ENCODE results near the gene TOP1.

TOP1 gene

DNA sequence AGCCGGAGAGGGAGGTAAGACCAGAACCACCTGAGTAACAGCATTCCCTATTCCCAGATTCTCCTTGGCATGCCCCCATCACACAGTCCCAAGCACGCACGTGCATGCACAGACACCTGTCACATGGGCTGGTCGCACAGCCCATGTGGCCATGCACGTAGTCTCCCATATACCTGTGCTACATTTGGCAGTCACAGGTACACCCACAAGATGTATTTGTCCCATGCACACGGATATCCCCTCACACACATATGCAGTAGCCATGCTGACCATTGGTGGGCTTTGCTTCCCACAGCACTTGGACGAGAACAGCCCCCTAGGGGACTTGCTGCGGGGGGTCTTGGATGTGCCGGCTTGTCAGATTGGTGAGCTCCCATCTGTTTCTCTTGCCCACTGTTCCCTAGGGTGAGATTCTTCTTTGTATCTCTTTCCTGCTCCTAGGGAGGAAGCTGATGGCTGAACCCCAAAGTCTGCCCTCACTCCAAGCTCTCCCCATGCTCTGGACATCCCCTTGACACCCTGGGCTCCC, 140.6 kb downstream of the TOP1 start:
- DNase-seq (ENCODE audit: low read depth), result no peak
- Histone ChIP-seq H3K9me3 (ENCODE audit: control insufficient read depth, low read length) (no peaks in the 10 kb centered on the region), H3K36me3 (ENCODE audit: control insufficient read depth, insufficient read depth, low read length, severe bottlenecking) (peaks cover 86% of the 10 kb centered on the region), H3K4me3 (ENCODE audit: low read length) (no peak overlapping the region), H3K4me1 (ENCODE audit: control insufficient read depth, insufficient read depth, low read length) (peaks cover 22% of the 10 kb centered on the region), H3K27me3 (replicated peaks; ENCODE audit: control insufficient read depth, insufficient read depth, low read length) (no peaks in the 10 kb centered on the region), H3K9ac (ENCODE audit: low read length) (no peak overlapping the region)

DNA sequence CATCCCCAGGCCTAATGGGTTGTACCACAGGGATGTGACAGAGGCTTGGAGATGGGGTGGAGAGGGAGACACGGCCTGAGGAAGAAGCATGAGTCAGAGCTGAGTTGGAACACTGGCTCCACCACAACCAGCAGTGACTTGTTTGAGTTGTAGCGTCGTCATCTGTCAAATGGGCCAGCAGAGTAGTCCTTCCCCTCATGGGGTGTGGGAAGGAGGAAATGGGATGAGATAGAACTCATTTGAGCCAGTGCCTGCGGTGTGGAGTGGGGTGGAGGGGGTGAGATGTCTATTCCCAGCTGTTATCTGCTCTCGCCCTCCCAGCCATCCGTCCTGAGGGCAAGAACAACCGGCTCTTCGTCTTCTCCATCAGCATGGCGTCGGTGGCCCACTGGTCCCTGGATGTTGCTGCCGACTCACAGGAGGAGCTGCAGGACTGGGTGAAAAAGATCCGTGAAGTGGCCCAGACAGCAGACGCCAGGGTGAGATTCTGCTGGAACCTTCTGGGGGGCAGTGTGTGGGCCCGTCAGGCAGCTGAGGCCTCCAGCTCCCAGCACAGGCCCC, 141.2 kb downstream of the TOP1 start:
- DNase-seq (ENCODE audit: low read depth), result no peak
- Histone ChIP-seq H3K27me3 (replicated peaks; ENCODE audit: control insufficient read depth, insufficient read depth, low read length) (no peaks in the 10 kb centered on the region), H3K36me3 (ENCODE audit: control insufficient read depth, insufficient read depth, low read length, severe bottlenecking) (peaks cover 84% of the 10 kb centered on the region), H3K9ac (ENCODE audit: low read length) (no peak overlapping the region), H3K4me1 (ENCODE audit: control insufficient read depth, insufficient read depth, low read length) (peaks cover 27% of the 10 kb centered on the region), H3K9me3 (ENCODE audit: control insufficient read depth, low read length) (no peaks in the 10 kb centered on the region), H3K4me3 (ENCODE audit: low read length) (no peak overlapping the region)

DNA sequence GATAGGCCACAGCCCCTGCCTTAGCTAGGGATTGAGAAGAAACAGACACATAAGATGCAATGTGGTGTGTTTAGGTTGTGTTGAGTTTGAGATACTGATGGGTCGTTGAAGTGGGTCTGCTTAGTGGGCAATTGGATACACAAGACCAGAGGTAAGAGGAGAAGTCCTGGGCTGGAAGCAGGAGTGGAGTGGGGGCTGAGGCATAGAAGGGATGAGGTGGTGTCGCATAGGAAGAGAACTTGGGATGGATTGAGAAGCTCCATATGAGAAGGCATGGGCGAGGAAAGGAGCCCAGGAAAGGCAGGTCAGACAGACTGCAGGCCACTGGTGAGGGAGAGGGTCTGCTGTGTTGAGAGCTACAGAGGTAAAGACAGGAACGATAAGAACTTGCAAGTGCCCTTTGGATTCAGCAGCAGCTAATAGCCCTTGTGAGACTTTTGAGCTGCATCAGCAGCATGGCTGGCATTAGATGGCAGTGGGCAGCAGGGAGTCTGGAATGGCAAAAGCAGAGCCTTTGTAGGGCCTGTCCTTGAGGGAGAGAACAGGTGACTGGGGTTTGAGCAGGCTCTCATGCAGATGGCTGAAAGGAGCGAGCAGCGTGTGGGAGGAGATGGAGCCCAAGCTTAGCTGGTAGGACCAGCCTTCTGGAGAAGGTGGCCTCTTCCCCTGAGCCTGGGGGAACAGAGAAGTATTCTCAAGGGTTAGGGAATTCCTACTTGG, 141.9 kb downstream of the TOP1 start:
- DNase-seq (ENCODE audit: low read depth), result no peak
- Histone ChIP-seq H3K4me3 (ENCODE audit: low read length) (no peak overlapping the region), H3K9ac (ENCODE audit: low read length) (no peak overlapping the region), H3K36me3 (ENCODE audit: control insufficient read depth, insufficient read depth, low read length, severe bottlenecking) (peaks cover 80% of the 10 kb centered on the region), H3K9me3 (ENCODE audit: control insufficient read depth, low read length) (no peaks in the 10 kb centered on the region), H3K4me1 (ENCODE audit: control insufficient read depth, insufficient read depth, low read length) (peaks cover 32% of the 10 kb centered on the region), H3K27me3 (replicated peaks; ENCODE audit: control insufficient read depth, insufficient read depth, low read length) (no peaks in the 10 kb centered on the region)

DNA sequence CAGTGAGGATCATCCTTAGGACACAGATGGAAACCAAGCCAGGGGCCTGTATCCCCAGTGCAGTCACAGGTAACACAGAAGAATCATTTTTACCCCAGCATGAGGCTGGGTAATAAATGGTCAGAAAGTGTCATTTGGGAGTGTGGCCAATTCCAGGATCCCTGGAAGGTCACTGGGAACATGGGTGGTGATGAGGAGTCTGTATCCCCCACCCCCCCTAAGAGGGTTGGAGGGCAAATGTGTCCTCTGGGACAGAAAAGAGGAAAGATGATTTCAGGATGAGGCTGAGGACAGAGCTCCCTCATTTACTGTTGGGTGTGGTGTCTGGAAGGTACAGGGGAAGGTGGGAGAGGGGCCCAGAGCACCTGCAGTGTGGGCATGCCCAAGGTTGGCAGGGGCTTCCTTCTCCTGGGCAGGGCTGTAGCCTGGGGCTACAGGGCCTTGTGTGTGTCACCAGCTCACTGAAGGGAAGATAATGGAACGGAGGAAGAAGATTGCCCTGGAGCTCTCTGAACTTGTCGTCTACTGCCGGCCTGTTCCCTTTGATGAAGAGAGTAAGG, 143.2 kb downstream of the TOP1 start:
- peaks cover 45% of the 10 kb centered on the region for H3K4me1 ChIP-seq (ENCODE audit: control insufficient read depth, insufficient read depth, low read length)
- H3K27me3 ChIP-seq (replicated peaks; ENCODE audit: control insufficient read depth, insufficient read depth, low read length), result no peaks in the 10 kb centered on the region
- H3K36me3 ChIP-seq (ENCODE audit: control insufficient read depth, insufficient read depth, low read length, severe bottlenecking), result peaks cover 77% of the 10 kb centered on the region
- DNase-seq (ENCODE audit: low read depth), result no peak
- H3K9ac ChIP-seq (ENCODE audit: low read length), result peak overlapping the region; percentile 69
- H3K9me3 ChIP-seq (ENCODE audit: control insufficient read depth, low read length), result no peaks in the 10 kb centered on the region
- H3K4me3 ChIP-seq (ENCODE audit: low read length), result no peak overlapping the region

DNA sequence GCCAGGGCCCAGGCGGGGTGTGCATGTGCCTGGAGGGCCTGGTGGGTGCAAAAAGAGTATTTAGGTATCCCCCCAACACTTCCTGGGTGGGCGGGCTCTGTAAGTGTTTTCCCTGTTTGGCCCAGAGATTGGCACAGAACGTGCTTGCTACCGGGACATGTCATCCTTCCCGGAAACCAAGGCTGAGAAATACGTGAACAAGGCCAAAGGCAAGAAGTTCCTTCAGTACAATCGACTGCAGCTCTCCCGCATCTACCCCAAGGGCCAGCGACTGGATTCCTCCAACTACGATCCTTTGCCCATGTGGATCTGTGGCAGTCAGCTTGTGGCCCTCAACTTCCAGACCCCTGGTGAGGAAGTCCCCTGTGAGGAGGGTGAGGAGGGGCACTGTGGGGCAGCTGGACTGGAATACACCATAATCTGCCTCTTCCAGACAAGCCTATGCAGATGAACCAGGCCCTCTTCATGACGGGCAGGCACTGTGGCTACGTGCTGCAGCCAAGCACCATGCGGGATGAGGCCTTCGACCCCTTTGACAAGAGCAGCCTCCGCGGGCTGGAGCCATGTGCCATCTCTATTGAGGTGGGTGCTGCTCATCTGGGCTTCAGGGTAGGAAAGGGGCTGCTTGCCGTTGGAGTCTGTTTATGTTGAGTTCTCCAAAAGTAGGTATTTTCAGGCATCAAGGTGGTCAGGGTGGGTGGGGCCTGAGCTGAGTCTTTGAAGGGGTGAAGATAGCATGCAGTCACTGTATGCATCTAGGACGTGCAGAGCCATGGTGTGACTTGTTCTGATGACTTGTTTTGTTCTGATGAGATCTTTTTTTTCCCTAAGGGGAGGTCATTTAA, 143.9 kb downstream of the TOP1 start:
- peak overlapping the region; percentile 69 for H3K9ac ChIP-seq (ENCODE audit: low read length)
- H3K27me3 ChIP-seq (replicated peaks; ENCODE audit: control insufficient read depth, insufficient read depth, low read length), result no peaks in the 10 kb centered on the region
- DNase-seq (ENCODE audit: low read depth), result no peak
- H3K4me1 ChIP-seq (ENCODE audit: control insufficient read depth, insufficient read depth, low read length), result peaks cover 52% of the 10 kb centered on the region
- H3K9me3 ChIP-seq (ENCODE audit: control insufficient read depth, low read length), result no peaks in the 10 kb centered on the region
- peak overlapping the region; percentile 22 for H3K4me3 ChIP-seq (ENCODE audit: low read length)
- peaks cover 73% of the 10 kb centered on the region for H3K36me3 ChIP-seq (ENCODE audit: control insufficient read depth, insufficient read depth, low read length, severe bottlenecking)

DNA sequence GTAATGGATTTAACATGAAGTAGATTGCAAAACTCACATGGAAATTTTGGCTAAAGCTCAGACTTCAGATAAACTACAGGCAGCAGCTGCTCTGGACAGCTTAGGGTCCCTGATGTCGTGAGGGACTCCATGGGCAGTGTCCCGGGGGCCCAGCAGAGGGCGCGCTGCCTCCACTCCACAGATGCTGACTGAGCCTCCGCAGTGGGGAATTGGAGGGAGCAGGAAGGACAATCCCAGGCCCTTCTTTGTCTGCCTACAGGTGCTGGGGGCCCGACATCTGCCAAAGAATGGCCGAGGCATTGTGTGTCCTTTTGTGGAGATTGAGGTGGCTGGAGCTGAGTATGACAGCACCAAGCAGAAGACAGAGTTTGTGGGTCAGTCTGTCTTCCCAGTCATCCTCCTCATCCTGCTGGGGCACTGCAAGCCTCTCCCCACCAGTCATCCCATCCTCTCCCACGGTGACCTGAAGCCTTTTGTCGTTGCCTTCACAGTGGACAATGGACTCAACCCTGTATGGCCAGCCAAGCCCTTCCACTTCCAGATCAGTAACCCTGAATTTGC, 144.6 kb downstream of the TOP1 start:
- peaks cover 59% of the 10 kb centered on the region for H3K4me1 ChIP-seq (ENCODE audit: control insufficient read depth, insufficient read depth, low read length)
- no peaks in the 10 kb centered on the region for H3K27me3 ChIP-seq (replicated peaks; ENCODE audit: control insufficient read depth, insufficient read depth, low read length)
- peak; percentile 91 for DNase-seq (ENCODE audit: low read depth)
- peaks cover 68% of the 10 kb centered on the region for H3K36me3 ChIP-seq (ENCODE audit: control insufficient read depth, insufficient read depth, low read length, severe bottlenecking)
- H3K4me3 ChIP-seq (ENCODE audit: low read length), result no peak overlapping the region
- peak overlapping the region; percentile 39 for H3K9ac ChIP-seq (ENCODE audit: low read length)
- H3K9me3 ChIP-seq (ENCODE audit: control insufficient read depth, low read length), result no peaks in the 10 kb centered on the region

DNA sequence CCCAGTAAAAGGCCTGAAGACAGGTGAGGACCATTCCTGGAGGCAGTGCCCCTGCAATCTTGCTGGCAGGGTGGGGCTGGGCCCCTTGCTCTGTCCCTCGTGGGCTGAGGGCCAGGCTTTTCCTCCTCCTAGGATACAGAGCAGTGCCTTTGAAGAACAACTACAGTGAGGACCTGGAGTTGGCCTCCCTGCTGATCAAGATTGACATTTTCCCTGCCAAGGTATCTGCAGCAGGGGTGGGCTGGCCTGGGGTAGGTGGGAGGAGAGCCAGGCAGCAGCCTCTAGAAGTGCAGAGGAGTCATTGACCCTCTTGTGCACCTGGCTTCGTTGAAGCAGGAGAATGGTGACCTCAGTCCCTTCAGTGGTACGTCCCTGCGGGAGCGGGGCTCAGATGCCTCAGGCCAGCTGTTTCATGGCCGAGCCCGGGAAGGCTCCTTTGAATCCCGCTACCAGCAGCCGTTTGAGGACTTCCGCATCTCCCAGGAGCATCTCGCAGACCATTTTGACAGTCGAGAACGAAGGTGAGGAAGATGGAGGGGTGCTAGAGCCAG, 145.2 kb downstream of the TOP1 start:
- Histone ChIP-seq H3K27me3 (replicated peaks; ENCODE audit: control insufficient read depth, insufficient read depth, low read length) (no peaks in the 10 kb centered on the region), H3K9ac (ENCODE audit: low read length) (peak overlapping the region; percentile 39), H3K4me3 (ENCODE audit: low read length) (no peak overlapping the region), H3K9me3 (ENCODE audit: control insufficient read depth, low read length) (no peaks in the 10 kb centered on the region), H3K36me3 (ENCODE audit: control insufficient read depth, insufficient read depth, low read length, severe bottlenecking) (peaks cover 62% of the 10 kb centered on the region), H3K4me1 (ENCODE audit: control insufficient read depth, insufficient read depth, low read length) (peaks cover 65% of the 10 kb centered on the region)
- no peak for DNase-seq (ENCODE audit: low read depth)

Data from adipocyte (in vitro differentiated cells).